Measurements from ENCODE around the gene SVEP1. TPM values are rescaled to one million over a fixed set of nuclear protein-coding genes. Genes with fewer than 3 reads are reported as not detected.

Gene SVEP1
- total RNA-seq, 1 experiment from 2014 or later, result 0.05 TPM

GRCh38 chr9:110334871-110335270, 244.7 kb downstream of the SVEP1 start:
- Histone ChIP-seq H3K27me3 (ENCODE audit: control insufficient read depth, insufficient read depth, low read length) (no peaks in the 10 kb centered on the region), H3K9me3 (ENCODE audit: control insufficient read depth, insufficient read depth, low read depth, low read length) (no peaks in the 10 kb centered on the region), H3K27ac (ENCODE audit: low read length) (no peak overlapping the region), H3K36me3 (ENCODE audit: control insufficient read depth, insufficient read depth, low read length) (no peaks in the 10 kb centered on the region), H3K4me3 (ENCODE audit: low read depth in 2 of 2, low read length in 2 of 2) (no peak overlapping the region), H3K4me1 (ENCODE audit: control insufficient read depth, insufficient read depth, low read length) (no peaks in the 10 kb centered on the region)
- in situ Hi-C loops (cut with HindIII; ENCODE audit: low pct_unique_long_range_greater_than_20kb, low sequenced_read_pairs), result no loop called here
- ChIA-PET CTCF (no interaction called here), POLR2A (no interaction called here)
- no TSS peak for BruUV-seq (replicated peaks)
- ATAC-seq, result no peak
- DNase-seq (ENCODE audit: low read depth, low spot score), result no peak
- TF ChIP-seq CTCF (IDR thresholded peaks at IDR 0.05) (no peak), POLR2AphosphoS5 (IDR thresholded peaks at IDR 0.05; ENCODE audit: low read depth, low read length) (no peak), REST (IDR thresholded peaks at IDR 0.05; ENCODE audit: insufficient read depth in 1 of 2, low read depth in 2 of 2, low read length in 1 of 2) (no peak), SIN3A (IDR thresholded peaks at IDR 0.05; ENCODE audit: borderline replicate concordance, insufficient read depth, low read depth, low read length) (no peak), TCF7L2 (IDR thresholded peaks at IDR 0.05; ENCODE audit: low read depth, low read length) (no peak)
- intact Hi-C loops (cut with micrococcal nuclease; ENCODE audit: unreplicated experiment), result no loop called here

- TF ChIP-seq POLR2AphosphoS5 (IDR thresholded peaks at IDR 0.05; ENCODE audit: low read depth, low read length) (no peak), CTCF (IDR thresholded peaks at IDR 0.05) (no peak), TCF7L2 (IDR thresholded peaks at IDR 0.05; ENCODE audit: low read depth, low read length) (no peak), REST (IDR thresholded peaks at IDR 0.05; ENCODE audit: insufficient read depth in 1 of 2, low read depth in 2 of 2, low read length in 1 of 2) (no peak), SIN3A (IDR thresholded peaks at IDR 0.05; ENCODE audit: borderline replicate concordance, insufficient read depth, low read depth, low read length) (no peak)
- Histone ChIP-seq H3K27me3 (ENCODE audit: control insufficient read depth, insufficient read depth, low read length) (no peaks in the 10 kb centered on the region), H3K4me1 (ENCODE audit: control insufficient read depth, insufficient read depth, low read length) (no peaks in the 10 kb centered on the region), H3K27ac (ENCODE audit: low read length) (no peak overlapping the region), H3K9me3 (ENCODE audit: control insufficient read depth, insufficient read depth, low read depth, low read length) (no peaks in the 10 kb centered on the region), H3K36me3 (ENCODE audit: control insufficient read depth, insufficient read depth, low read length) (no peaks in the 10 kb centered on the region), H3K4me3 (ENCODE audit: low read depth in 2 of 2, low read length in 2 of 2) (no peak overlapping the region)
- ChIA-PET CTCF (no interaction called here), POLR2A (no interaction called here)
- in situ Hi-C loops (cut with HindIII; ENCODE audit: low pct_unique_long_range_greater_than_20kb, low sequenced_read_pairs) (no loop called here), intact Hi-C loops (cut with micrococcal nuclease; ENCODE audit: unreplicated experiment) (no loop called here)
- DNase-seq (ENCODE audit: low read depth, low spot score) (no peak), ATAC-seq (no peak)
- no TSS peak for BruUV-seq (replicated peaks)
Observed at GRCh38 chr9:110334183-110334582, 245.4 kb downstream of the SVEP1 start.
